Caco-2 (cell line): ENCODE measurements around the gene NUMA1. TPM values are rescaled to one million over a fixed set of nuclear protein-coding genes. Genes with fewer than 3 reads are reported as not detected.

Source experiments
- BruUV-seq: library from RNA; stranded (reverse); fragments of 400-500 nt; replicated peaks from 2 replicates; lab custom pipeline; 2021; lab: Mats Ljungman, UMichigan
- CTCF ChIA-PET: fragments of 300-600 bp; sonication (Branson Sonifier 250); formaldehyde crosslinking; loops from one replicate; lab custom pipeline; 2022; ENCODE audit warnings: antibody characterized with exemption; lab: Charles Lee
- POLR2A ChIA-PET: fragments of 300-600 bp; sonication (Branson Sonifier 250); formaldehyde crosslinking; loops from one replicate; lab custom pipeline; 2022; ENCODE audit warnings: antibody characterized with exemption; lab: Charles Lee
- DNase-seq, 2 experiments: peaks; one replicate each; pipeline versions ENCODE4 v3.0.0 to v3.0.0-alpha.2; 2020 to 2022
- H3K27me3 ChIP-seq: replicated peaks from 2 replicates; pipeline ENCODE4 v1.6.0; 2011; ENCODE audit warnings: low read length; ENCODE audit not compliant: control insufficient read depth, insufficient read depth
- H3K36me3 ChIP-seq: 2 replicates; pipeline ENCODE4 v1.5.1; 2011; ENCODE audit warnings: low read length; ENCODE audit not compliant: control insufficient read depth, insufficient read depth
- H3K4me1 ChIP-seq: fragments of 250-450 bp; sonication (Bioruptor Pico); 2 replicates; pipeline ENCODE4 v1.5.1; 2020; ENCODE audit warnings: mild to moderate bottlenecking
- H3K4me3 ChIP-seq: 2 replicates; pipeline ENCODE4 v1.5.1; 2011; ENCODE audit warnings: low read depth, mild to moderate bottlenecking, control low read depth, low read length
- H3K9me3 ChIP-seq: fragments of 250-450 bp; sonication (Bioruptor Pico); 2 replicates; pipeline ENCODE4 v1.5.1; 2020; ENCODE audit warnings: mild to moderate bottlenecking, moderate library complexity
- H3K27ac Mint-ChIP-seq: one replicate; pipeline ENCODE4 v1.8.0; 2022; ENCODE audit warnings: mixed read lengths; ENCODE audit not compliant: unreplicated experiment
- H3K27me3 Mint-ChIP-seq: one replicate; pipeline ENCODE4 v1.8.0; 2022; ENCODE audit warnings: mixed read lengths; ENCODE audit not compliant: insufficient read depth, unreplicated experiment
- H3K36me3 Mint-ChIP-seq: one replicate; pipeline ENCODE4 v1.8.0; 2022; ENCODE audit warnings: mild to moderate bottlenecking, mixed read lengths; ENCODE audit not compliant: insufficient read depth, unreplicated experiment
- H3K4me1 Mint-ChIP-seq: one replicate; pipeline ENCODE4 v1.8.0; 2022; ENCODE audit warnings: low read depth, mixed read lengths; ENCODE audit not compliant: unreplicated experiment
- H3K4me3 Mint-ChIP-seq: one replicate; pipeline ENCODE4 v1.8.0; 2022; ENCODE audit warnings: mild to moderate bottlenecking, moderate library complexity, mixed read lengths; ENCODE audit not compliant: unreplicated experiment
- H3K9me3 Mint-ChIP-seq: one replicate; pipeline ENCODE4 v1.8.0; 2022; ENCODE audit warnings: mixed read lengths; ENCODE audit not compliant: unreplicated experiment
- intact Hi-C: fragments of 100-400 bp; cut with micrococcal nuclease; formaldehyde crosslinking; loops from one replicate; pipeline ENCODE4 v1.10.0; 2022; ENCODE audit not compliant: unreplicated experiment
- total RNA-seq: library from RNA; stranded (reverse); gene quantifications from 2 replicates; pipeline ENCODE4 v1.2.3, GENCODE V29; 2022
- TF ChIP-seq, protein P1 (sequence below), 2 experiments: fragments of 200-600 bp in 1 of 2; IDR thresholded peaks; 1 replicate in 1 of 2; 2 replicates in 1 of 2; pipeline versions ENCODE4 v1.5.1 to v1.8.0; 2011 to 2022; ENCODE audit warnings: antibody characterized with exemption in 1 of 2, control low read depth in 1 of 2, inconsistent platforms in 1 of 2, low read depth in 1 of 2, low read length in 1 of 2, mild to moderate bottlenecking in 1 of 2, moderate library complexity in 1 of 2; ENCODE audit not compliant: insufficient read depth in 1 of 2, severe bottlenecking in 1 of 2, unreplicated experiment in 1 of 2

The NUMA1 gene
- total RNA-seq, 1 experiment from 2014 or later: 190 TPM

DNA sequence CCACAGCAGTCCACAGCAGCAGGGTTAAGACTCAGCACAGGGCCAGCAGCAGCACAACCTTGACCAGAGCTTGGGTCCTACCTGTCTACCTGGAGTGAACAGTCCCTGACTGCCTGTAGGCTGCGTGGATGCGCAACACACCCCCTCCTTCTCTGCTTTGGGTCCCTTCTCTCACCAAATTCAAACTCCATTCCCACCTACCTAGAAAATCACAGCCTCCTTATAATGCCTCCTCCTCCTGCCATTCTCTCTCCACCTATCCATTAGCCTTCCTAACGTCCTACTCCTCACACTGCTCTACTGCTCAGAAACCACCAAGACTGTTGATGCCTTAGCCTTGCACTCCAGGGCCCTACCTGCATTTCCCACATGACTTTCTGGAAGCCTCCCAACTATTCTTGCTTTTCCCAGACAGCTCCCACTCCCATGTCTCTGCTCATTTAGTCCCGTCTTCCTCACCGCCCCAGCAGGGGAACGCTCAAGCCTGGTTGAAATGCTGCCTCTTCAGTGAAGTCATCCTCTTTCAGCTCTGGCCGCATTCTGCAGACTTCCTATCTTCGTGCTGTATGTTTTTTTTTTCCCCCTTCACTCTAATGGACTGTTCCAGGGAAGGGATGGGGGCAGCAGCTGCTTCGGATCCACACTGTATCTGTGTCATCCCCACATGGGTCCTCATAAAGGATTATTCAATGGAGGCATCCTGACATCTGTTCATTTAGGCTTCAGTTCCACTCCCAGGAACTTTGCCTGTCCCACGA, 78.3 kb downstream of the NUMA1 start:
- ChIA-PET CTCF (interaction anchor here (1.0 kb wide), 1 partner anchor 13 kb away, joined by 3 read pairs; no protein-coding TSS in a partner anchor), POLR2A (no interaction called here)
- intact Hi-C loops: no loop called here
- H3K9me3 ChIP-seq: no peaks in the 10 kb centered on the region
- Mint-ChIP-seq H3K9me3 (no peaks in the 10 kb centered on the region), H3K36me3 (peaks cover 92% of the 10 kb centered on the region), H3K4me3 (peak overlapping the region; percentile 0), H3K27me3 (no peaks in the 10 kb centered on the region), H3K4me1 (no peaks in the 10 kb centered on the region), H3K27ac (peak overlapping the region; percentile 34)
- no peak for DNase-seq
- no TSS peak for BruUV-seq
- no peak overlapping the region for H3K4me3 ChIP-seq
- peaks cover 33% of the 10 kb centered on the region for H3K36me3 ChIP-seq
- H3K4me1 ChIP-seq: no peaks in the 10 kb centered on the region
- no peaks in the 10 kb centered on the region for H3K27me3 ChIP-seq
- TF ChIP-seq, protein P1, sequence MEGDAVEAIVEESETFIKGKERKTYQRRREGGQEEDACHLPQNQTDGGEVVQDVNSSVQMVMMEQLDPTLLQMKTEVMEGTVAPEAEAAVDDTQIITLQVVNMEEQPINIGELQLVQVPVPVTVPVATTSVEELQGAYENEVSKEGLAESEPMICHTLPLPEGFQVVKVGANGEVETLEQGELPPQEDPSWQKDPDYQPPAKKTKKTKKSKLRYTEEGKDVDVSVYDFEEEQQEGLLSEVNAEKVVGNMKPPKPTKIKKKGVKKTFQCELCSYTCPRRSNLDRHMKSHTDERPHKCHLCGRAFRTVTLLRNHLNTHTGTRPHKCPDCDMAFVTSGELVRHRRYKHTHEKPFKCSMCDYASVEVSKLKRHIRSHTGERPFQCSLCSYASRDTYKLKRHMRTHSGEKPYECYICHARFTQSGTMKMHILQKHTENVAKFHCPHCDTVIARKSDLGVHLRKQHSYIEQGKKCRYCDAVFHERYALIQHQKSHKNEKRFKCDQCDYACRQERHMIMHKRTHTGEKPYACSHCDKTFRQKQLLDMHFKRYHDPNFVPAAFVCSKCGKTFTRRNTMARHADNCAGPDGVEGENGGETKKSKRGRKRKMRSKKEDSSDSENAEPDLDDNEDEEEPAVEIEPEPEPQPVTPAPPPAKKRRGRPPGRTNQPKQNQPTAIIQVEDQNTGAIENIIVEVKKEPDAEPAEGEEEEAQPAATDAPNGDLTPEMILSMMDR (IDR thresholded peaks at IDR 0.05; ENCODE audit: insufficient read depth in 1 of 2, low read depth in 1 of 2, low read length in 1 of 2, severe bottlenecking in 1 of 2, unreplicated experiment in 1 of 2): no peak

DNA sequence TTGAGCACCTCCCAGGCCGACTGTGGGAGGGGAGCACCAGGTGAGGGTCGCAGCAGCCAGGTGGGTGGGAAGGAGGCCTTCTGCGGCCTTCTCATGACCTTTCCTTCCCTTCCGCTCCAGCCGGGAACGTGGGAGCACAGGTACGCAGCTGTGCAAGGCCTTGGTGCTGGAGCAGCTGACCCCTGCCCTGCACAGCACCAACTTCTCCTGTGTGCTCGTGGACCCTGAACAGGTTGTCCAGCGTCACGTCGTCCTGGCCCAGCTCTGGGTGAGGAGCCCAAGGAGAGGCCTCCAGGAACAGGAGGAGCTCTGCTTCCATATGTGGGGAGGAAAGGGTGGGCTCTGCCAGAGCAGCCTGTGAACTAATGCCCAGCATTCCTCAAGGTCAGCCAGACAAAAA, 79.1 kb downstream of the NUMA1 start:
- Mint-ChIP-seq H3K9me3 (no peaks in the 10 kb centered on the region), H3K4me3 (no peak overlapping the region), H3K27ac (no peak overlapping the region), H3K27me3 (no peaks in the 10 kb centered on the region), H3K36me3 (peaks cover 92% of the 10 kb centered on the region), H3K4me1 (no peaks in the 10 kb centered on the region)
- Histone ChIP-seq H3K4me1 (no peaks in the 10 kb centered on the region), H3K36me3 (peaks cover 31% of the 10 kb centered on the region), H3K27me3 (no peaks in the 10 kb centered on the region), H3K9me3 (no peaks in the 10 kb centered on the region), H3K4me3 (no peak overlapping the region)
- CTCF ChIA-PET: interaction anchor here (0.5 to 1.0 kb wide), 3 partner anchors 14 to 925 kb away, joined by 3 read pairs; no protein-coding TSS in a partner anchor
- TF ChIP-seq, protein P1 (IDR thresholded peaks at IDR 0.05; ENCODE audit: insufficient read depth in 1 of 2, low read depth in 1 of 2, low read length in 1 of 2, severe bottlenecking in 1 of 2, unreplicated experiment in 1 of 2): no peak
- intact Hi-C loops: no loop called here
- POLR2A ChIA-PET: no interaction called here
- no peak for DNase-seq
- BruUV-seq: no TSS peak

DNA sequence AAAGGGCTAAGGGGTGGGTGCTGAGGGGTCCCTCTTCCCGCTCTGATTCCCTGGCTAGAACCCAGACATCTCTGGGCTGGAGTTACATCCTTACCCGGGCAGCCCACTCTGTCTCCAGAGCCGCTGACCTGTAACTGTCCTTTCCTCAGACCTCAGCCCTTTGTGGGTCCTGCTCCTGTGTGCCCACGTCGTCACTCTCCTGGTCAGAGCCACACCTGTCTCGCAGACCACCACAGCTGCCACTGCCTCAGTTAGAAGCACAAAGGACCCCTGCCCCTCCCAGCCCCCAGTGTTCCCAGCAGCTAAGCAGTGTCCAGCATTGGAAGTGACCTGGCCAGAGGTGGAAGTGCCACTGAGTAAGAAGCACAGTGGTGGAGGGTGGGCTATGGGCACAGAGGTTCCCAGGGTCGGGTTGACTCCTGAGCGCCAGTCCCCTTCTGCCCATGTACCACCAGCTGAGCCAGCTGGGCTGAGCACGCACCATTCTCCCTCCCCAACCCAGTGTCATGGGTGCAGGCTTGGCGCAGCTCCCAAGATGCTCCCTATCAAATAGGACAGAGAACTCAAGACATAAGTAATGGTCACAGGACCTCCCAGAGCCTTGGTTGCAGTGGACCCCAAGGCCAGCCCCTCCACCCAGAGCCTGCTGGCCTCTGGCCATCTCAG, 80.0 kb downstream of the NUMA1 start:
- POLR2A ChIA-PET: no interaction called here
- CTCF ChIA-PET: no interaction called here

More for the DNA sequence above, 80.0 kb downstream of the NUMA1 start:
- intact Hi-C loops: no loop called here
- Mint-ChIP-seq H3K4me1 (no peaks in the 10 kb centered on the region), H3K36me3 (peaks cover 82% of the 10 kb centered on the region), H3K4me3 (no peak overlapping the region), H3K27me3 (no peaks in the 10 kb centered on the region), H3K27ac (peak overlapping the region; percentile 18), H3K9me3 (no peaks in the 10 kb centered on the region)
- Histone ChIP-seq H3K27me3 (no peaks in the 10 kb centered on the region), H3K4me3 (no peak overlapping the region), H3K4me1 (no peaks in the 10 kb centered on the region), H3K36me3 (peaks cover 32% of the 10 kb centered on the region), H3K9me3 (no peaks in the 10 kb centered on the region)
- TF ChIP-seq, protein P1 (IDR thresholded peaks at IDR 0.05; ENCODE audit: insufficient read depth in 1 of 2, low read depth in 1 of 2, low read length in 1 of 2, severe bottlenecking in 1 of 2, unreplicated experiment in 1 of 2): no peak
- no TSS peak for BruUV-seq
- DNase-seq: no peak
